Activated CD4-positive, alpha-beta T cell treated with anti-CD3 and anti-CD28 coated beads, Interleukin-10, Interleukin-2, amounts not matched to agents 100 ng/mL and 50 ng/mL, durations not matched to agents 16 hours and 8 hours (primary cell): ENCODE measurements around the gene COMTD1.
"Not testable (repeated sequence)": the region's sequence is repeated elsewhere in the genome, so short reads cannot be mapped to it uniquely, and the experiment has no call there.

Source experiments
- DNase-seq: peaks from one replicate; pipeline ENCODE4 v3.0.0-alpha.2; 2020

The COMTD1 gene

GRCh38 chr10:75191821-75192568 lies 43.8 kb downstream of the COMTD1 start:
- DNase-seq, result no peak

- no peak for DNase-seq
Measured at GRCh38 chr10:75189266-75190096, 46.3 kb downstream of the COMTD1 start.

GRCh38 chr10:75188522-75188921 lies 47.2 kb downstream of the COMTD1 start:
- not testable (repeated sequence) for DNase-seq

- peak; percentile 71 for DNase-seq
Measured at GRCh38 chr10:75187961-75188426, 47.8 kb downstream of the COMTD1 start.

GRCh38 chr10:75186310-75186709 lies 49.4 kb downstream of the COMTD1 start:
- no peak for DNase-seq
